ENCODE data around the gene GOSR1. TPM values are rescaled to one million over a fixed set of nuclear protein-coding genes. Genes with fewer than 3 reads are reported as not detected.

Gene GOSR1
- total RNA-seq, 1 experiment from 2014 or later: 58.1 TPM

GRCh38 chr17:30520882-30521281 is 43.7 kb downstream of the GOSR1 start:
- Mint-ChIP-seq H3K27ac (no peak overlapping the region), H3K4me1 (no peaks in the 10 kb centered on the region), H3K9me3 (peaks cover 17% of the 10 kb centered on the region in 2 experiments), H3K4me3 (no peak overlapping the region), H3K36me3 (ENCODE audit: insufficient read depth in 1 of 3, low read depth in 3 of 3) (peaks cover 39 to 61% (median 48%) of the 10 kb centered on the region in 3 experiments), H3K27me3 (ENCODE audit: low read depth) (no peaks in the 10 kb centered on the region)
- Histone ChIP-seq H2AK5ac (ENCODE audit: insufficient read length, low read length) (no peak overlapping the region), H3K27ac (ENCODE audit: insufficient read length, low read depth, low read length) (no peak overlapping the region), H2BK15ac (ENCODE audit: low read depth, low read length) (no peak overlapping the region), H3K23ac (ENCODE audit: insufficient read length, low read depth, low read length) (no peak overlapping the region), H3K23me2 (ENCODE audit: insufficient read length, low read depth, low read length, poor library complexity, severe bottlenecking) (no peaks in the 10 kb centered on the region), H3K79me2 (ENCODE audit: insufficient read depth, low read length) (no peaks in the 10 kb centered on the region), H3K4me2 (ENCODE audit: insufficient read depth, insufficient read length, low read length) (no peak overlapping the region), H3K14ac (ENCODE audit: insufficient read depth, low read length) (no peak overlapping the region), H3K79me1 (ENCODE audit: insufficient read depth, low read depth, low read length, poor library complexity, severe bottlenecking) (no peaks in the 10 kb centered on the region), H3K4me1 (ENCODE audit: insufficient read depth, low read length) (no peaks in the 10 kb centered on the region), H2BK5ac (ENCODE audit: insufficient read length, low read length) (no peak overlapping the region), H4K91ac (ENCODE audit: insufficient read length, low read depth, low read length) (no peak overlapping the region), H4K8ac (replicated peaks; ENCODE audit: insufficient read length, low read depth, low read length) (no peak overlapping the region), H2BK12ac (ENCODE audit: insufficient read length, low read depth, low read length) (no peak overlapping the region), H3T11ph (ENCODE audit: low read length) (no peak overlapping the region), H3K4ac (ENCODE audit: low read depth, low read length) (no peak overlapping the region), H2BK20ac (ENCODE audit: low read depth, low read length, poor library complexity, severe bottlenecking) (no peak overlapping the region), H2BK120ac (ENCODE audit: low read depth, low read length, poor library complexity, severe bottlenecking) (no peak overlapping the region), H3K27me3 (ENCODE audit: insufficient read depth, low read length) (no peaks in the 10 kb centered on the region), H3K9ac (ENCODE audit: extremely low read depth, insufficient read length, low read length) (no peak overlapping the region), H3K56ac (ENCODE audit: insufficient read length, low read depth, low read length) (no peak overlapping the region), H4K20me1 (ENCODE audit: control insufficient read depth, insufficient read depth, insufficient read length) (no peaks in the 10 kb centered on the region), H4K5ac (ENCODE audit: insufficient read length, low read depth, low read length) (no peak overlapping the region), H2AFZ (ENCODE audit: low read length) (no peak overlapping the region), H3K18ac (ENCODE audit: insufficient read length, low read depth, low read length) (no peak overlapping the region), H3K9me3 (ENCODE audit: control insufficient read depth, low read depth, low read length) (peaks cover 11% of the 10 kb centered on the region)
- no CpG with 5 or more reads among the region's 1 CpG for WGBS (ENCODE audit: extremely low coverage, insufficient read length, low lambda C conversion rate)
- no peak for DNase-seq
- no peak for TF ChIP-seq CTCF (conservative IDR thresholded peaks at IDR 0.05)
